Tibial artery (tissue), 4 donors: Measurements from ENCODE around the gene CREG1.

Source experiments
- DNase-seq, 2 donors: peaks; one replicate each; pipeline ENCODE4 v3.0.0-alpha.2; 2019
- H3K27ac ChIP-seq, 2 donors: fragments of 200-600 bp; sonication (generic) in 1 of 2; 1 replicate in 1 of 2; 2 replicates in 1 of 2; pipeline ENCODE4 v1.5.1; 2018 to 2019; ENCODE audit warnings: mild to moderate bottlenecking in 1 of 2
- H3K27me3 ChIP-seq, 2 donors: fragments of 200-600 bp; sonication (generic) in 1 of 2; one replicate each; pipeline versions ENCODE4 v1.5.1 to v1.6.0; 2016 to 2019
- H3K36me3 ChIP-seq, 3 donors: fragments of 200-600 bp; sonication (generic) in 2 of 3; one replicate each; pipeline ENCODE4 v1.5.1; 2016 to 2019; ENCODE audit warnings: mild to moderate bottlenecking in 2 of 3
- H3K4me1 ChIP-seq, 4 donors: fragments of 200-600 bp; sonication (generic) in 2 of 4; 1 replicate in 3 of 4; 2 replicates in 1 of 4; pipeline ENCODE4 v1.5.1; 2016 to 2019
- H3K4me3 ChIP-seq, 2 donors: fragments of 200-600 bp; sonication (generic) in 1 of 2; 1 replicate in 1 of 2; 2 replicates in 1 of 2; pipeline ENCODE4 v1.5.1; 2018 to 2019; ENCODE audit warnings: mild to moderate bottlenecking in 2 of 2
- H3K9me3 ChIP-seq, 3 donors: fragments of 200-600 bp; sonication (generic) in 1 of 3; one replicate each; pipeline ENCODE4 v1.5.1; 2016 to 2019
- intact Hi-C: fragments of 100-400 bp; cut with DNase I; formaldehyde crosslinking; loops from one replicate; pipeline ENCODE4 v1.15.0; 2023; ENCODE audit warnings: low total_unique reads
- TF ChIP-seq, protein P1 (sequence below), 2 experiments: fragments of 200-600 bp in 1 of 2; fragments of 450-650 bp in 1 of 2; IDR thresholded peaks; one replicate each; pipeline ENCODE4 v1.5.1; 2017 to 2019; ENCODE audit warnings: antibody characterized with exemption in 2 of 2, mild to moderate bottlenecking in 1 of 2, moderate library complexity in 1 of 2

The CREG1 gene

DNA sequence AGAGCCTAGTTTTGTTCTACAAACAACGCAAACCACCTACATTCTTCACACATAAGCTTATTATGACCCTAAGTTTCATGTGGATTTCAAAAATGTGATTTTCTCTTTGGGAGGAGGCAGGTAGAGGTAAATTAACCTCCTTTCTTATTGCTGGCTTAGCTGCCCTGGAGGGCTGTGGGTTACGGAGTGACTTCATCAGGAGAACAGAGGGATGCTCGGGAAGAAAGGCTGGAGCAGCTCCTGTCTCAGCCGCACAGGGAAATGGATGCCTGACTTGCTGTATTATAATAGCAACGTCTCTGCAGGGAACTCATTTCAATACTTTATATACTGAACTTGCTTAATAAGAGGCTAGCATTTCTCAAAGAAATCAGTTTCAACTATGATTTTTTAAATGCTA lies 14.1 kb upstream of the CREG1 start:
- no peak for DNase-seq
- Histone ChIP-seq H3K9me3 (no peaks in the 10 kb centered on the region), H3K36me3 (no peaks in the 10 kb centered on the region), H3K4me3 (no peak overlapping the region), H3K4me1 (no peaks in the 10 kb centered on the region), H3K27me3 (peaks cover 0 to 12% of the 10 kb centered on the region in 2 donors), H3K27ac (no peak overlapping the region)
- intact Hi-C loops: no loop called here
- TF ChIP-seq, protein P1, sequence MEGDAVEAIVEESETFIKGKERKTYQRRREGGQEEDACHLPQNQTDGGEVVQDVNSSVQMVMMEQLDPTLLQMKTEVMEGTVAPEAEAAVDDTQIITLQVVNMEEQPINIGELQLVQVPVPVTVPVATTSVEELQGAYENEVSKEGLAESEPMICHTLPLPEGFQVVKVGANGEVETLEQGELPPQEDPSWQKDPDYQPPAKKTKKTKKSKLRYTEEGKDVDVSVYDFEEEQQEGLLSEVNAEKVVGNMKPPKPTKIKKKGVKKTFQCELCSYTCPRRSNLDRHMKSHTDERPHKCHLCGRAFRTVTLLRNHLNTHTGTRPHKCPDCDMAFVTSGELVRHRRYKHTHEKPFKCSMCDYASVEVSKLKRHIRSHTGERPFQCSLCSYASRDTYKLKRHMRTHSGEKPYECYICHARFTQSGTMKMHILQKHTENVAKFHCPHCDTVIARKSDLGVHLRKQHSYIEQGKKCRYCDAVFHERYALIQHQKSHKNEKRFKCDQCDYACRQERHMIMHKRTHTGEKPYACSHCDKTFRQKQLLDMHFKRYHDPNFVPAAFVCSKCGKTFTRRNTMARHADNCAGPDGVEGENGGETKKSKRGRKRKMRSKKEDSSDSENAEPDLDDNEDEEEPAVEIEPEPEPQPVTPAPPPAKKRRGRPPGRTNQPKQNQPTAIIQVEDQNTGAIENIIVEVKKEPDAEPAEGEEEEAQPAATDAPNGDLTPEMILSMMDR (IDR thresholded peaks at IDR 0.05): no peak

DNA sequence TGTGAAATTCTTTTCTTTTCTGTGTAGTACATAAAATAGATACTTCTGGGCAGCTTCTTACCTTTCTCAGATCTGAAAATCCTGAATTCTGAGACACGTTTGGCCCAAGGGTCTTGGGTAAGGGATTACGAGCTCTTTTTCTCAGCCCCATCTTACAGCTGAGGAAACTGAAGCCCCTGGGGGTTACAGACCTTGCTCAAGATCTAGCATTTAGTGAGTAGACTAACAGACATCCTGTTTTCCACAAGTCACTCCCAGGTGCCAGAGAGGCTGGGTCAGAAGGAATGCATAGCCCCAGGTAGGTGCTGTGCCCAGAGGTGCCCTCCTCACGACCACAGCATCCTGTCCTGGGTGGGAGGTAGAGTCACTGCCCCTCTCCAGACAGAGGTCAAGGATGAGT lies 13.2 kb upstream of the CREG1 start:
- no peak overlapping the region for H3K27ac ChIP-seq
- intact Hi-C loops: no loop called here

DNA sequence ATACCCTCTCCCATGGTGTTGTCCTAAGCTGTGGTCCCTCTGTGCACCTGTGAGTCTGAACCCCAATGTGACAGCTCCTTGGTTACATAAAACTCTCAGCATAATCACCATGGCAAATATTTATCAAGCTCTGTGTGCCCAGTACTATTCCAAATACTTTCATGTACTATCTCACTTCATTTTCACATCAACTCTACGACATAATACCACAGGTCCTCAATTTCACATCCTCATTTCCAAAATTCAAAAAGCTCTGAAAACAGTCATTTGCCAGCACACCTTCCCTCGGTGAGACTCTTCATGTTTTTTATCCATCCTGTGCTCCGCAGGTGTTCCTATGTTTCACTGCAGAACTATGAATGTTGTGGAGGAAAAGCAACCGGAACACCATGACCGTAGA lies 12.4 kb upstream of the CREG1 start:
- no peak for DNase-seq
- Histone ChIP-seq H3K27me3 (no peaks in the 10 kb centered on the region), H3K36me3 (no peaks in the 10 kb centered on the region), H3K4me3 (no peak overlapping the region), H3K27ac (no peak overlapping the region), H3K9me3 (no peaks in the 10 kb centered on the region), H3K4me1 (no peaks in the 10 kb centered on the region)
- TF ChIP-seq, protein P1 (IDR thresholded peaks at IDR 0.05): no peak
- intact Hi-C loops: no loop called here

More for the DNA sequence above, 13.2 kb upstream of the CREG1 start:
- TF ChIP-seq, protein P1 (IDR thresholded peaks at IDR 0.05): no peak
- no peak overlapping the region for H3K4me3 ChIP-seq
- no peaks in the 10 kb centered on the region for H3K9me3 ChIP-seq
- DNase-seq: no peak
- no peaks in the 10 kb centered on the region for H3K36me3 ChIP-seq
- H3K27me3 ChIP-seq: peaks cover 0 to 4% of the 10 kb centered on the region in 2 donors
- no peaks in the 10 kb centered on the region for H3K4me1 ChIP-seq

DNA sequence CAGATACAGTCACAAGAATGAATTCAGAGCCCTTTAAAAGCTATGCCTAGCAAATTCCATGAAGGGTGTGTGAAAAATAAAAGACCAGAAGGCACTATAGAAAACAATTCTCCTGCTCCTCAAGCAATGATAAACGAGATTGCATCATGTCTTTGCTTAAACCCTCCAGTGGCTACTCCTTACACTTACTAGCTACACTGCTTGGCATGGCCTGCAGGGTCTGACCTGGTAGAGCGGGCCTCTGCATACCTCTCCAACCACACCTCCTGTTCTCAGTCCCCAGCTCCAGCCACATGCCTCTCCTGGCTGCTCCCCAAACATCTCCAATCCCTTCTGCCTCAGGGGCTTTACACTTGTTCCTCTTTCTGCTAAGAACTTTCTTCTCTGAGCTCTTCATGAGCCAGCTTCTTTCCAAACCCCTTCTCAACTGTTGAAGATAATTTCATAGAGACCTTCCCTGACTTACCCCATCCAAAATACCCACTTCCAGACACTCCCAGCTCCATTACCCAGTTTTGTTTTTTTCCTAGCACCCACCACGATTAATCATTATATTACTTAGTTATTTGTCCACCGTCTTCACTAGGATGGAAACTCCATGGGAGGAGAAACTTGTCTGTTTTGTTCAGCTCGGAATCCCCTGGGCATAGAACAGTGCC lies 11.2 kb upstream of the CREG1 start:
- H3K4me1 ChIP-seq: no peaks in the 10 kb centered on the region
- no peaks in the 10 kb centered on the region for H3K9me3 ChIP-seq
- no peak overlapping the region for H3K27ac ChIP-seq
- H3K36me3 ChIP-seq: no peaks in the 10 kb centered on the region
- intact Hi-C loops: no loop called here
- no peaks in the 10 kb centered on the region for H3K27me3 ChIP-seq
- peak in 1 of 2 donors; percentile 45 for DNase-seq
- no peak overlapping the region for H3K4me3 ChIP-seq
- TF ChIP-seq, protein P1 (IDR thresholded peaks at IDR 0.05): no peak

DNA sequence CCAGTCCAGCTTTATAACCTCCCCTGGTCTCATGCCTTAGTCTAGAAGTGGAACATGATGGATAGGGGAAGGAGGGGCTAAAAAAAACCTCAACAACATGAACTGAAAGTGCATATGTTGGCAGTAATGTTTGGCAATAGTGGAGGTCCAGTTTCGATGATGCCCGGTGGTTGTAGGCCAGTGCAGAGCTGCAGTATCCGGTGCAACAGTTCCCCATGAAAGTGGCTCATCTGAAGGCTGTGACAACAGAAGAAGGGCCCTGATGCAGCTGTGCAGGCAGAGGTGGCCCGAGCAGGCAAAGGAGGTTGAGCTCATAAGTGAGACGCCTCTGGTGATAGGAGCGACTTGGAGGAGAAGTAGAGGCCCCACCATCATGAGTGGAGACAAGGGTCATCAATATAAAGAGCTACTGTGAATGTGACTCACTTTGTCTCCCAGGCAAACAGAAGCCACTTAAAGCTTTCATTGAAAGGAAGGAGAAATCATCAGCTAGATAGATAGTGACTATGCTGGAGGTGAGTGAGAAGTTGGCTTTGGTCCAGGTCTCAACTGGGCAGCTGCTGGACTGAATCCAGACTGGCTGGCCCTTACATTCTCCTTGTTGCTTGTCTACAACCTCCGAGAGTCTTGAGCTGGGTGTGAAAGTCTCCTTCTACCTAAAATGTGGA lies 10.2 kb upstream of the CREG1 start:
- no peaks in the 10 kb centered on the region for H3K4me1 ChIP-seq
- H3K27ac ChIP-seq: no peak overlapping the region
- no peak overlapping the region for H3K4me3 ChIP-seq
- H3K9me3 ChIP-seq: no peaks in the 10 kb centered on the region
- intact Hi-C loops: no loop called here
- no peaks in the 10 kb centered on the region for H3K27me3 ChIP-seq
- H3K36me3 ChIP-seq: no peaks in the 10 kb centered on the region
- TF ChIP-seq, protein P1 (IDR thresholded peaks at IDR 0.05): no peak
- DNase-seq: peak; percentile 51 to 73
